Sigmoid colon (tissue), 7 donors: ENCODE results near the gene STAT1. TPM values are rescaled to one million over a fixed set of nuclear protein-coding genes. Genes with fewer than 3 reads are reported as not detected.

ENCODE experiments used
- DNase-seq: peaks from one replicate; pipeline ENCODE4 v3.0.0-alpha.2; 2019
- H3K27ac ChIP-seq, 4 donors: fragments of 200-600 bp; sonication (generic); one replicate each; pipeline ENCODE4 v1.5.1; 2016 to 2019; ENCODE audit warnings: mild to moderate bottlenecking in 1 of 4
- H3K27me3 ChIP-seq, 3 donors: fragments of 200-600 bp; sonication (generic); one replicate each; pipeline ENCODE4 v1.5.1; 2019; ENCODE audit warnings: mild to moderate bottlenecking in 1 of 3
- H3K36me3 ChIP-seq, 4 donors: fragments of 200-600 bp; sonication (generic); one replicate each; pipeline ENCODE4 v1.5.1; 2016 to 2019
- H3K4me1 ChIP-seq, 4 donors: fragments of 200-600 bp; sonication (generic); one replicate each; pipeline ENCODE4 v1.5.1; 2017 to 2019
- H3K4me3 ChIP-seq, 4 donors: fragments of 200-600 bp; sonication (generic); one replicate each; pipeline ENCODE4 v1.5.1; 2017 to 2019; ENCODE audit warnings: mild to moderate bottlenecking in 2 of 4, moderate library complexity in 1 of 4
- H3K9me3 ChIP-seq, 4 donors: fragments of 200-600 bp in 3 of 4; sonication (generic) in 3 of 4; one replicate each; pipeline versions ENCODE4 v1.5.1 to v1.6.1; 2013 to 2019
- CTCF ChIP-seq, 4 experiments: fragments of 450-650 bp in 3 of 4; fragments of 200-600 bp in 1 of 4; IDR thresholded peaks; one replicate each; pipeline ENCODE4 v1.5.1; 2016 to 2019; ENCODE audit warnings: antibody characterized with exemption in 4 of 4, mild to moderate bottlenecking in 3 of 4, moderate library complexity in 2 of 4
- EP300 ChIP-seq, 4 donors: sonication (generic); formaldehyde crosslinking; IDR thresholded peaks; one replicate each; pipeline ENCODE4 v1.6.1; 2017; ENCODE audit warnings: antibody characterized with exemption in 4 of 4
- POLR2A ChIP-seq, 2 donors: fragments of 450-650 bp; IDR thresholded peaks; one replicate each; pipeline ENCODE4 v1.6.1; 2016; ENCODE audit warnings: antibody characterized with exemption in 2 of 2, mild to moderate bottlenecking in 2 of 2, moderate library complexity in 2 of 2
- POLR2AphosphoS5 ChIP-seq, 4 donors: sonication (generic); formaldehyde crosslinking; IDR thresholded peaks; one replicate each; pipeline ENCODE4 v1.6.1; 2017; ENCODE audit warnings: antibody characterized with exemption in 4 of 4
- WGBS, 2 donors: extraction: QIAGEN DNeasy Blood & Tissue Kit; methylation state at CpG; one replicate each; pipeline ENCODE4 v1.1.7; 2013; 5-methylcytosine and 5-hydroxymethylcytosine counted together
- intact Hi-C: fragments of 100-400 bp; cut with DNase I; formaldehyde crosslinking; loops from one replicate; pipeline ENCODE4 v1.15.1; 2023
- polyA plus RNA-seq, 3 donors: library from polyadenylated mRNA; stranded (reverse); fragments of 200-250 nt; gene quantifications; one replicate each; pipeline ENCODE4 v1.2.3, GENCODE V29; 2013
- total RNA-seq, 4 donors: library from RNA; depleted of rRNA; stranded (reverse); fragments of >200 nt; gene quantifications; one replicate each; pipeline ENCODE4 v1.1.0, GENCODE V29; 2016
- donor health status: healthy with polysubstance abuse.
- donor health status: Bipolar disorder and iron deficiency.
- donor health status: healthy.

The STAT1 gene
- total and polyA plus RNA-seq, 7 donors, result 32.8 to 93.8 (median 51.8) TPM

GRCh38 chr2:190978389-190979053, 35.5 kb downstream of the STAT1 start:
- WGBS, 2 donors, result 94 to 96% methylated on average over 17 of the region's 17 CpGs
- intact Hi-C loops, result no loop called here
- H3K36me3 ChIP-seq, result peaks cover 23 to 100% (median 70%) of the 10 kb centered on the region in 4 donors

GRCh38 chr2:190977505-190977904, 36.5 kb downstream of the STAT1 start:
- no peaks in the 10 kb centered on the region for H3K27me3 ChIP-seq
- H3K36me3 ChIP-seq, result peaks cover 13 to 100% (median 66%) of the 10 kb centered on the region in 4 donors
- TF ChIP-seq CTCF (IDR thresholded peaks at IDR 0.05) (no peak), POLR2A (IDR thresholded peaks at IDR 0.05) (no peak), POLR2AphosphoS5 (IDR thresholded peaks at IDR 0.05) (no peak), EP300 (IDR thresholded peaks at IDR 0.05) (no peak)
- H3K27ac ChIP-seq, result no peak overlapping the region
- no peaks in the 10 kb centered on the region for H3K4me1 ChIP-seq
- no peak for DNase-seq
- H3K9me3 ChIP-seq, result no peaks in the 10 kb centered on the region
- intact Hi-C loops, result no loop called here
- 92 to 95% methylated on average over 5 of the region's 5 CpGs for WGBS, 2 donors
- no peak overlapping the region for H3K4me3 ChIP-seq

More at GRCh38 chr2:190978389-190979053, 35.5 kb downstream of the STAT1 start:
- no peaks in the 10 kb centered on the region for H3K27me3 ChIP-seq
- H3K27ac ChIP-seq, result no peak overlapping the region
- no peaks in the 10 kb centered on the region for H3K9me3 ChIP-seq
- no peaks in the 10 kb centered on the region for H3K4me1 ChIP-seq
- H3K4me3 ChIP-seq, result no peak overlapping the region
- no peak for DNase-seq
- no peak for TF ChIP-seq POLR2AphosphoS5 (IDR thresholded peaks at IDR 0.05)
- no peak for TF ChIP-seq CTCF (IDR thresholded peaks at IDR 0.05)
- TF ChIP-seq EP300 (IDR thresholded peaks at IDR 0.05), result no peak
- no peak for TF ChIP-seq POLR2A (IDR thresholded peaks at IDR 0.05)

GRCh38 chr2:190976521-190976920, 37.5 kb downstream of the STAT1 start:
- H3K9me3 ChIP-seq, result no peaks in the 10 kb centered on the region
- TF ChIP-seq POLR2AphosphoS5 (IDR thresholded peaks at IDR 0.05) (no peak), CTCF (IDR thresholded peaks at IDR 0.05) (no peak), POLR2A (IDR thresholded peaks at IDR 0.05) (no peak), EP300 (IDR thresholded peaks at IDR 0.05) (no peak)
- 87 to 94% methylated on average over 2 of the region's 2 CpGs for WGBS, 2 donors
- H3K4me1 ChIP-seq, result no peaks in the 10 kb centered on the region
- no peak overlapping the region for H3K27ac ChIP-seq
- H3K4me3 ChIP-seq, result no peak overlapping the region
- no peak for DNase-seq
- H3K36me3 ChIP-seq, result peaks cover 12 to 99% (median 68%) of the 10 kb centered on the region in 4 donors
- intact Hi-C loops, result no loop called here
- H3K27me3 ChIP-seq, result no peaks in the 10 kb centered on the region

- Histone ChIP-seq H3K27me3 (no peaks in the 10 kb centered on the region), H3K4me3 (no peak overlapping the region), H3K36me3 (peaks cover 12 to 99% (median 77%) of the 10 kb centered on the region in 4 donors), H3K27ac (no peak overlapping the region), H3K4me1 (no peaks in the 10 kb centered on the region), H3K9me3 (no peaks in the 10 kb centered on the region)
- TF ChIP-seq CTCF (IDR thresholded peaks at IDR 0.05) (no peak), POLR2A (IDR thresholded peaks at IDR 0.05) (no peak), POLR2AphosphoS5 (IDR thresholded peaks at IDR 0.05) (no peak), EP300 (IDR thresholded peaks at IDR 0.05) (no peak)
- intact Hi-C loops, result no loop called here
- no peak for DNase-seq
- 91 to 93% methylated on average over 12 of the region's 12 CpGs for WGBS, 2 donors
Observed at GRCh38 chr2:190974629-190975361, 39.2 kb downstream of the STAT1 start.
